Vagina (tissue), 2 donors: ENCODE data around the gene PPFIA2.

Experiments
- POLR2A ChIP-seq, 2 donors: fragments of 450-650 bp; IDR thresholded peaks; one replicate each; pipeline ENCODE4 v1.6.1; 2017; ENCODE audit warnings: antibody characterized with exemption in 2 of 2, mild to moderate bottlenecking in 2 of 2, moderate library complexity in 2 of 2
- POLR2AphosphoS5 ChIP-seq, 2 donors: sonication (generic); formaldehyde crosslinking; IDR thresholded peaks; one replicate each; pipeline ENCODE4 v1.9.0; 2017; ENCODE audit warnings: antibody characterized with exemption in 2 of 2, mild to moderate bottlenecking in 2 of 2, low read depth in 1 of 2; ENCODE audit not compliant: insufficient read depth in 1 of 2
- TF ChIP-seq, protein P1 (sequence below), 3 experiments: fragments of 450-650 bp in 2 of 3; fragments of 200-600 bp in 1 of 3; sonication (generic) in 1 of 3; IDR thresholded peaks; one replicate each; pipeline ENCODE4 v1.5.1; 2017 to 2019; ENCODE audit warnings: antibody characterized with exemption in 3 of 3, mild to moderate bottlenecking in 2 of 3, moderate library complexity in 2 of 3

DNA sequence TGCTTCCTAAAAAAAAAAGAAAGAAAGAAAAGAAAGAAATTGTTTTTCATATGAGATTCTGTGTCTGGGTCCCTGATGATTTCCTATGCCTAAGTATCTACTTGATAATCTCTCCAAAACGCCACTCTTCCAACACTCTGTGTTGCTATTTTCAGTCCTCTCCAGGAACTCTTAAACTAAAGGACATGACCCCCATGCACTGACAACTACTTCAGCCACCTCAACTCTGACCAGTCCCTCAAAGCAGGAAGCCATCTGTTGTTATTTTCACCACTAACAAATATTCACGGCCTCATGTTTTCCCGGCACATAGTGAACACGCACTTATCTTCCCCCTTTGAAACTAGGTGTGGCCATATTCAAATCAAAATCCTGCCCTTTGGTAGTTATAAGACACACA is 259.3 kb downstream of the PPFIA2 start:
- TF ChIP-seq POLR2AphosphoS5 (IDR thresholded peaks at IDR 0.05; ENCODE audit: insufficient read depth in 1 of 2, low read depth in 1 of 2) (no peak), POLR2A (IDR thresholded peaks at IDR 0.05) (no peak)
- TF ChIP-seq, protein P1, sequence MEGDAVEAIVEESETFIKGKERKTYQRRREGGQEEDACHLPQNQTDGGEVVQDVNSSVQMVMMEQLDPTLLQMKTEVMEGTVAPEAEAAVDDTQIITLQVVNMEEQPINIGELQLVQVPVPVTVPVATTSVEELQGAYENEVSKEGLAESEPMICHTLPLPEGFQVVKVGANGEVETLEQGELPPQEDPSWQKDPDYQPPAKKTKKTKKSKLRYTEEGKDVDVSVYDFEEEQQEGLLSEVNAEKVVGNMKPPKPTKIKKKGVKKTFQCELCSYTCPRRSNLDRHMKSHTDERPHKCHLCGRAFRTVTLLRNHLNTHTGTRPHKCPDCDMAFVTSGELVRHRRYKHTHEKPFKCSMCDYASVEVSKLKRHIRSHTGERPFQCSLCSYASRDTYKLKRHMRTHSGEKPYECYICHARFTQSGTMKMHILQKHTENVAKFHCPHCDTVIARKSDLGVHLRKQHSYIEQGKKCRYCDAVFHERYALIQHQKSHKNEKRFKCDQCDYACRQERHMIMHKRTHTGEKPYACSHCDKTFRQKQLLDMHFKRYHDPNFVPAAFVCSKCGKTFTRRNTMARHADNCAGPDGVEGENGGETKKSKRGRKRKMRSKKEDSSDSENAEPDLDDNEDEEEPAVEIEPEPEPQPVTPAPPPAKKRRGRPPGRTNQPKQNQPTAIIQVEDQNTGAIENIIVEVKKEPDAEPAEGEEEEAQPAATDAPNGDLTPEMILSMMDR (IDR thresholded peaks at IDR 0.05) = no peak
